ENCODE measurements around the gene RYR1.

The RYR1 gene

GRCh38 chr19:38561053-38561606 lies 127.6 kb downstream of the RYR1 start:
- H3K27me3 ChIP-seq (replicated peaks) = peaks cover 10% of the 10 kb centered on the region
- TF ChIP-seq, protein P1, sequence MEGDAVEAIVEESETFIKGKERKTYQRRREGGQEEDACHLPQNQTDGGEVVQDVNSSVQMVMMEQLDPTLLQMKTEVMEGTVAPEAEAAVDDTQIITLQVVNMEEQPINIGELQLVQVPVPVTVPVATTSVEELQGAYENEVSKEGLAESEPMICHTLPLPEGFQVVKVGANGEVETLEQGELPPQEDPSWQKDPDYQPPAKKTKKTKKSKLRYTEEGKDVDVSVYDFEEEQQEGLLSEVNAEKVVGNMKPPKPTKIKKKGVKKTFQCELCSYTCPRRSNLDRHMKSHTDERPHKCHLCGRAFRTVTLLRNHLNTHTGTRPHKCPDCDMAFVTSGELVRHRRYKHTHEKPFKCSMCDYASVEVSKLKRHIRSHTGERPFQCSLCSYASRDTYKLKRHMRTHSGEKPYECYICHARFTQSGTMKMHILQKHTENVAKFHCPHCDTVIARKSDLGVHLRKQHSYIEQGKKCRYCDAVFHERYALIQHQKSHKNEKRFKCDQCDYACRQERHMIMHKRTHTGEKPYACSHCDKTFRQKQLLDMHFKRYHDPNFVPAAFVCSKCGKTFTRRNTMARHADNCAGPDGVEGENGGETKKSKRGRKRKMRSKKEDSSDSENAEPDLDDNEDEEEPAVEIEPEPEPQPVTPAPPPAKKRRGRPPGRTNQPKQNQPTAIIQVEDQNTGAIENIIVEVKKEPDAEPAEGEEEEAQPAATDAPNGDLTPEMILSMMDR (IDR thresholded peaks at IDR 0.05; ENCODE audit: low read depth, low read length, missing control alignments) = no peak
- no peak for DNase-seq
- H3K27ac ChIP-seq = no peak overlapping the region
- H3K4me3 ChIP-seq (ENCODE audit: low read depth, low read length) = no peak overlapping the region
- H3K36me3 ChIP-seq (replicated peaks) = no peaks in the 10 kb centered on the region
- in situ Hi-C loops (cut with HindIII; ENCODE audit: low pct_ligation_motif_present, low sequenced_read_pairs) = no loop called here

- in situ Hi-C loops (cut with HindIII; ENCODE audit: low pct_ligation_motif_present, low sequenced_read_pairs) = no loop called here
- H3K27ac ChIP-seq = no peak overlapping the region
- H3K4me3 ChIP-seq (ENCODE audit: low read depth, low read length) = no peak overlapping the region
- no peak for DNase-seq
- H3K27me3 ChIP-seq (replicated peaks) = peaks cover 10% of the 10 kb centered on the region
- TF ChIP-seq, protein P1 (IDR thresholded peaks at IDR 0.05; ENCODE audit: low read depth, low read length, missing control alignments) = no peak
- no peaks in the 10 kb centered on the region for H3K36me3 ChIP-seq (replicated peaks)
Measured at GRCh38 chr19:38561658-38562057, 128.2 kb downstream of the RYR1 start.

- Histone ChIP-seq H3K27me3 (replicated peaks) (peaks cover 10% of the 10 kb centered on the region), H3K36me3 (replicated peaks) (no peaks in the 10 kb centered on the region), H3K4me3 (ENCODE audit: low read depth, low read length) (no peak overlapping the region), H3K27ac (no peak overlapping the region)
- TF ChIP-seq, protein P1 (IDR thresholded peaks at IDR 0.05; ENCODE audit: low read depth, low read length, missing control alignments) = no peak
- in situ Hi-C loops (cut with HindIII; ENCODE audit: low pct_ligation_motif_present, low sequenced_read_pairs) = no loop called here
- DNase-seq = no peak
Measured at GRCh38 chr19:38562096-38562495, 128.6 kb downstream of the RYR1 start.

- H3K27ac ChIP-seq = no peak overlapping the region
- in situ Hi-C loops (cut with HindIII; ENCODE audit: low pct_ligation_motif_present, low sequenced_read_pairs) = no loop called here
- H3K27me3 ChIP-seq (replicated peaks) = peaks cover 10% of the 10 kb centered on the region
- no peak overlapping the region for H3K4me3 ChIP-seq (ENCODE audit: low read depth, low read length)
- no peaks in the 10 kb centered on the region for H3K36me3 ChIP-seq (replicated peaks)
- TF ChIP-seq, protein P1 (IDR thresholded peaks at IDR 0.05; ENCODE audit: low read depth, low read length, missing control alignments) = no peak
- no peak for DNase-seq
Measured at GRCh38 chr19:38563475-38563874, 130.0 kb downstream of the RYR1 start.

DNA sequence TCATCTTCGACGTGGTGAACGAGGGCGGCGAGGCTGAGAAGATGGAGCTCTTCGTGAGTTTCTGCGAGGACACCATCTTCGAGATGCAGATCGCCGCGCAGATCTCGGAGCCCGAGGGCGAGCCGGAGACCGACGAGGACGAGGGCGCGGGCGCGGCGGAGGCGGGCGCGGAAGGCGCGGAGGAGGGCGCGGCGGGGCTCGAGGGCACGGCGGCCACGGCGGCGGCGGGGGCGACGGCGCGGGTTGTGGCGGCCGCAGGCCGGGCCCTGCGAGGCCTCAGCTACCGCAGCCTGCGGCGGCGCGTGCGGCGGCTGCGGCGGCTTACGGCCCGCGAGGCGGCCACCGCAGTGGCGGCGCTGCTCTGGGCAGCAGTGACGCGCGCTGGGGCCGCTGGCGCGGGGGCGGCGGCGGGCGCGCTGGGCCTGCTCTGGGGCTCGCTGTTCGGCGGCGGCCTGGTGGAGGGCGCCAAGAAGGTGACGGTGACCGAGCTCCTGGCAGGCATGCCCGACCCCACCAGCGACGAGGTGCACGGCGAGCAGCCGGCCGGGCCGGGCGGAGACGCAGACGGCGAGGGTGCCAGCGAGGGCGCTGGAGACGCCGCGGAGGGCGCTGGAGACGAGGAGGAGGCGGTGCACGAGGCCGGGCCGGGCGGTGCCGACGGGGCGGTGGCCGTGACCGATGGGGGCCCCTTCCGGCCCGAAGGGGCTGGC lies 131.6 kb downstream of the RYR1 start:
- H3K27me3 ChIP-seq (replicated peaks) = peaks cover 10% of the 10 kb centered on the region
- no peak overlapping the region for H3K27ac ChIP-seq
- TF ChIP-seq, protein P1 (IDR thresholded peaks at IDR 0.05; ENCODE audit: low read depth, low read length, missing control alignments) = no peak
- no peaks in the 10 kb centered on the region for H3K36me3 ChIP-seq (replicated peaks)
- in situ Hi-C loops (cut with HindIII; ENCODE audit: low pct_ligation_motif_present, low sequenced_read_pairs) = no loop called here
- H3K4me3 ChIP-seq (ENCODE audit: low read depth, low read length) = no peak overlapping the region
- DNase-seq = no peak

Measured in brain microvascular endothelial cell (primary cell).